HepG2 (cell line): ENCODE results near the gene COG5. TPM values are rescaled to one million over a fixed set of nuclear protein-coding genes. Genes with fewer than 3 reads are reported as not detected.

Source experiments
- ATAC-seq: fragments of 200-7000 bp; cut with Tn5 transposase; 3 replicates; pipeline ENCODE4 v1.9.1; 2020; ENCODE audit warnings: mild to moderate bottlenecking, moderate library complexity
- BruUV-seq: library from RNA; stranded (reverse); fragments of 400-500 nt; replicated peaks from 2 replicates; lab custom pipeline; 2021; lab: Mats Ljungman, UMichigan
- CTCF ChIA-PET: fragments of 300-600 bp; formaldehyde crosslinking; extraction: SDS; loops from one replicate; lab custom pipeline; 2021; ENCODE audit warnings: low total read pairs, inconsistent platforms, low intra/inter-chr PET ratio; lab: Yijun Ruan, JAX
- POLR2A ChIA-PET: fragments of 350-600 bp; sonication (Branson Sonifier 250); formaldehyde crosslinking; loops from one replicate; lab custom pipeline; 2020; ENCODE audit warnings: antibody characterized with exemption, inconsistent platforms; lab: Yijun Ruan, JAX
- DNase-seq: peaks from one replicate; pipeline ENCODE4 v3.0.0-alpha.2; 2015; ENCODE audit warnings: low spot score
- FAIRE-seq: peaks from 3 replicates; lab custom pipeline; 2011; peaks lifted over from hg19 to GRCh38; lab: Jason Lieb, UNC
- H2AFZ ChIP-seq: one replicate; pipeline ENCODE4 v1.6.1; 2011; ENCODE audit warnings: low read length, inconsistent platforms
- H3K27ac ChIP-seq: fragments of 300-600 bp; 3 replicates; pipeline ENCODE4 v1.8.0; 2011; ENCODE audit warnings: mixed run types, mild to moderate bottlenecking, mixed read lengths, low read length, inconsistent platforms; ENCODE audit not compliant: insufficient read depth; ENCODE audit errors: extremely low read length
- H3K27me3 ChIP-seq, 2 experiments: fragments of 200-600 bp in 1 of 2; 2 replicates in 1 of 2; 3 replicates in 1 of 2; pipeline versions ENCODE4 v1.6.0 to v1.8.0; 2011; ENCODE audit warnings: low read length in 2 of 2, mild to moderate bottlenecking in 2 of 2, moderate library complexity in 2 of 2, inconsistent platforms in 1 of 2; ENCODE audit not compliant: insufficient read depth in 2 of 2, control insufficient read depth in 1 of 2
- H3K36me3 ChIP-seq, 2 experiments: fragments of 200-600 bp in 1 of 2; replicated peaks in 1 of 2; 2 replicates in 1 of 2; 3 replicates in 1 of 2; pipeline versions ENCODE4 v1.5.1 to v1.8.0; 2011; ENCODE audit warnings: low read length in 2 of 2, inconsistent platforms in 1 of 2; ENCODE audit not compliant: insufficient read depth in 2 of 2, control insufficient read depth in 1 of 2
- H3K4me1 ChIP-seq: 2 replicates; pipeline ENCODE4 v1.5.1; 2012; ENCODE audit warnings: low read length, inconsistent platforms; ENCODE audit not compliant: insufficient read depth
- H3K4me2 ChIP-seq: 2 replicates; pipeline ENCODE4 v1.6.0; 2011; ENCODE audit warnings: low read depth, low read length, inconsistent platforms
- H3K4me3 ChIP-seq, 3 experiments: fragments of 200-600 bp in 1 of 3; sonication (generic), shearing (Covaris generic) in 1 of 3; replicated peaks in 1 of 3; 2 replicates each; pipeline ENCODE4 v1.5.1; 2011 to 2016; ENCODE audit warnings: low read length in 3 of 3, inconsistent platforms in 2 of 3, low read depth in 2 of 3, mild to moderate bottlenecking in 2 of 3, control low read depth in 1 of 3, mixed read lengths in 1 of 3; ENCODE audit not compliant: insufficient read depth in 1 of 3
- H3K79me2 ChIP-seq: one replicate; pipeline ENCODE4 v1.6.1; 2011; ENCODE audit warnings: low read length, inconsistent platforms; ENCODE audit not compliant: insufficient read depth
- H3K9ac ChIP-seq: 2 replicates; pipeline ENCODE4 v1.6.0; 2011; ENCODE audit warnings: mild to moderate bottlenecking, low read depth, low read length, inconsistent platforms; ENCODE audit not compliant: insufficient read depth
- H3K9me3 ChIP-seq: 2 replicates; pipeline ENCODE4 v1.5.1; 2012; ENCODE audit warnings: mild to moderate bottlenecking, low read length
- H4K20me1 ChIP-seq: 2 replicates; pipeline ENCODE4 v1.6.0; 2011; ENCODE audit warnings: inconsistent platforms, mild to moderate bottlenecking, low read length, moderate library complexity; ENCODE audit not compliant: insufficient read depth
- CHD2 ChIP-seq: IDR thresholded peaks from 2 replicates; pipeline ENCODE4 v1.6.1; 2011; ENCODE audit warnings: low read depth, low read length, improper control_type of control experiment
- FOXP1 ChIP-seq, 2 experiments: fragments of 450-650 bp in 1 of 2; IDR thresholded peaks; 2 replicates each; pipeline ENCODE4 v1.6.1; 2017 to 2018; ENCODE audit warnings: antibody characterized with exemption in 1 of 2
- HNRNPLL ChIP-seq: fragments of 200-400 bp; formaldehyde crosslinking; IDR thresholded peaks from 2 replicates; pipeline ENCODE4 v1.6.1; 2017; ENCODE audit warnings: mild to moderate bottlenecking, low read depth, low read length; ENCODE audit not compliant: poor library complexity, severe bottlenecking
- MIER2 ChIP-seq: IDR thresholded peaks from 2 replicates; pipeline ENCODE4 v1.6.1; 2016; ENCODE audit warnings: missing biosample characterization, missing genetic modification reagents
- MXD4 ChIP-seq: IDR thresholded peaks from 2 replicates; pipeline ENCODE4 v1.6.1; 2016; ENCODE audit warnings: mild to moderate bottlenecking, missing biosample characterization, missing genetic modification reagents
- PTBP1 ChIP-seq: fragments of 200-400 bp; formaldehyde crosslinking; IDR thresholded peaks from 2 replicates; pipeline ENCODE4 v1.6.1; 2018; ENCODE audit warnings: low read length, low read depth; ENCODE audit not compliant: poor library complexity, severe bottlenecking
- SP5 ChIP-seq: IDR thresholded peaks from 2 replicates; pipeline ENCODE4 v1.6.1; 2016; ENCODE audit warnings: low read depth, borderline replicate concordance
- TCF12 ChIP-seq, 2 experiments: fragments of 450-650 bp in 1 of 2; sonication (generic) in 1 of 2; formaldehyde crosslinking in 1 of 2; IDR thresholded peaks; 2 replicates each; pipeline versions ENCODE4 v1.6.1 to v1.8.0; 2017 to 2022; ENCODE audit warnings: antibody characterized with exemption in 1 of 2, mild to moderate bottlenecking in 1 of 2, missing genetic modification reagents in 1 of 2, moderate library complexity in 1 of 2
- TRAFD1 ChIP-seq: sonication (generic); formaldehyde crosslinking; IDR thresholded peaks from 2 replicates; pipeline ENCODE4 v1.5.1; 2020; ENCODE audit warnings: missing genetic modification reagents, mild to moderate bottlenecking, borderline replicate concordance
- ZBTB37 ChIP-seq: sonication (generic); formaldehyde crosslinking; IDR thresholded peaks from 2 replicates; pipeline ENCODE4 v1.4.0; 2020; ENCODE audit warnings: mild to moderate bottlenecking, missing genetic modification reagents
- ZBTB42 ChIP-seq: sonication (generic); formaldehyde crosslinking; IDR thresholded peaks from 2 replicates; pipeline ENCODE4 v1.5.0; 2020; ENCODE audit warnings: mild to moderate bottlenecking, missing genetic modification reagents
- ZNF274 ChIP-seq: sonication (generic); formaldehyde crosslinking; IDR thresholded peaks from 2 replicates; pipeline ENCODE4 v1.5.1; 2020; ENCODE audit warnings: mild to moderate bottlenecking, missing genetic modification reagents
- ZNF674 ChIP-seq: sonication (generic); formaldehyde crosslinking; IDR thresholded peaks from 2 replicates; pipeline ENCODE4 v1.5.0; 2020; ENCODE audit warnings: low read depth, mild to moderate bottlenecking, missing genetic modification reagents
- ZNF740 ChIP-seq: sonication (generic); formaldehyde crosslinking; IDR thresholded peaks from 2 replicates; pipeline ENCODE4 v1.4.0; 2020; ENCODE audit warnings: missing genetic modification reagents
- ZNF784 ChIP-seq: sonication (generic); formaldehyde crosslinking; IDR thresholded peaks from 2 replicates; pipeline ENCODE4 v1.5.1; 2020; ENCODE audit warnings: missing genetic modification reagents, mild to moderate bottlenecking, borderline replicate concordance
- ZNF792 ChIP-seq: IDR thresholded peaks from 2 replicates; pipeline ENCODE4 v1.6.1; 2016
- ZSCAN20 ChIP-seq: sonication (generic); formaldehyde crosslinking; IDR thresholded peaks from 2 replicates; pipeline ENCODE4 v1.4.0; 2020; ENCODE audit warnings: missing genetic modification reagents, mild to moderate bottlenecking, borderline replicate concordance
- WGBS: methylation state at CpG from one replicate; pipeline ENCODE4 v1.1.6; 2017; ENCODE audit warnings: low lambda C conversion rate; 5-methylcytosine and 5-hydroxymethylcytosine counted together
- in situ Hi-C: cut with HindIII; loops from 2 replicates; pipeline ENCODE4 v1.10.0; 2017; ENCODE audit warnings: low pct_unique_long_range_greater_than_20kb; ENCODE audit not compliant: extremely low pct_ligation_motif_present
- intact Hi-C: fragments of 100-400 bp; cut with micrococcal nuclease; formaldehyde crosslinking; loops from one replicate; pipeline ENCODE4 v1.10.0; 2022; ENCODE audit not compliant: unreplicated experiment
- polyA plus RNA-seq, 8 experiments: library from polyadenylated mRNA; depleted of rRNA in 3 of 8; stranded (reverse) in 7 of 8; unstranded in 1 of 8; fragments of >200 nt; fragmentation: Illumina TruSeq in 4 of 8; extraction: Trizol in 4 of 8; gene quantifications; 2 replicates each; pipeline versions ENCODE4 v1.2.1 to v1.2.3, GENCODE V29; 2011 to 2016; ENCODE audit warnings: low read depth in 4 of 8, missing spikeins in 1 of 8, mixed read lengths in 1 of 8; ENCODE audit not compliant: insufficient read depth in 1 of 8
- total RNA-seq, 5 experiments: library from RNA; depleted of rRNA; stranded (reverse); fragments of >200 nt; fragmentation: Illumina TruSeq; extraction: Trizol; gene quantifications; 2 replicates each; pipeline ENCODE4 v1.2.3, GENCODE V29; 2016; ENCODE audit warnings: low read depth in 1 of 5

COG5 gene
- total and polyA plus RNA-seq, 2 of the 13 experiments (the other 11 are each of a cell fraction or from before 2014, with no cell fraction given): 20.4 to 31.3 TPM

- ATAC-seq (no peak), DNase-seq (no peak), FAIRE-seq (no peak)
- WGBS: 97% methylated on average over 14 of the region's 14 CpGs
- Histone ChIP-seq H3K79me2 (peaks cover 46% of the 10 kb centered on the region), H2AFZ (no peak overlapping the region), H4K20me1 (peaks cover 35% of the 10 kb centered on the region), H3K27me3 (no peaks in the 10 kb centered on the region), H3K9ac (no peak overlapping the region), H3K4me2 (no peak overlapping the region), H3K9me3 (no peaks in the 10 kb centered on the region), H3K27ac (no peak overlapping the region), H3K36me3 (peaks cover 6 to 37% of the 10 kb centered on the region in 2 experiments), H3K4me3 (no peak overlapping the region), H3K4me1 (peaks cover 14% of the 10 kb centered on the region)
- ChIA-PET POLR2A (interaction anchor here (3.9 kb wide), 1 partner anchor 11 kb away, joined by 24 read pairs; the partner anchor contains the start of gene HBP1), CTCF (no interaction called here)
- intact Hi-C loops (no loop called here), in situ Hi-C loops (no loop called here)
- no TSS peak for BruUV-seq
- TF ChIP-seq FOXP1 (IDR thresholded peaks at IDR 0.05) (no peak), FOXP1 (CRISPR knock-in tag; IDR thresholded peaks at IDR 0.05) (no peak), TRAFD1 (CRISPR knock-in tag) (no peak), HNRNPLL (no peak), ZNF784 (no peak), MIER2 (CRISPR knock-in tag) (no peak), ZNF740 (CRISPR knock-in tag) (no peak), TCF12 (IDR thresholded peaks at IDR 0.05) (no peak), TCF12 (CRISPR knock-in tag; IDR thresholded peaks at IDR 0.05) (no peak), ZBTB37 (CRISPR knock-in tag) (no peak), PTBP1 (no peak), ZBTB42 (CRISPR knock-in tag) (no peak), SP5 (CRISPR knock-in tag) (no peak), ZSCAN20 (CRISPR knock-in tag) (no peak), ZNF274 (CRISPR knock-in tag) (no peak), CHD2 (no peak), ZNF674 (no peak), MXD4 (no peak), ZNF792 (CRISPR knock-in tag) (no peak)
Measured at GRCh38 chr7:107179326-107180164, 384.2 kb downstream of the COG5 start.
